ENCODE data around the gene MLST8. TPM values are rescaled to one million over a fixed set of nuclear protein-coding genes. Genes with fewer than 3 reads are reported as not detected.

Gene MLST8
- total RNA-seq, 2 experiments from 2014 or later, result 22.9 to 26.4 TPM

DNA sequence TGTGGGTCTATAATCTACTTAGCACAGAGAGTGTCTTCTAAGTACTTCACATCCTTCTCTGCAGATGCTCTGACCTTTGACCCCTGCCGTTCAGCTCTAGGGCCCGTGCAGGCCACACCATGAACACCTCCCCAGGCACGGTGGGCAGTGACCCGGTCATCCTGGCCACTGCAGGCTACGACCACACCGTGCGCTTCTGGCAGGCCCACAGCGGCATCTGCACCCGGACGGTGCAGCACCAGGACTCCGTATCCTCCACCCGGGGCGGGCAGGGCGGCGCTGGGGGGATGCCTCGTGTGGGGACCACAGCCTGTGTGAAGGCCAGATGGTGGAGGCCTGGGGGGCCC is 686 bp downstream of the MLST8 start:
- Mint-ChIP-seq H3K27me3 (no peaks in the 10 kb centered on the region), H3K27ac (peak overlapping the region; percentile 79), H3K4me3 (peak overlapping the region; percentile 76), H3K4me1 (ENCODE audit: low read depth) (peaks cover 13% of the 10 kb centered on the region), H3K9me3 (no peaks in the 10 kb centered on the region), H3K36me3 (ENCODE audit: low read depth) (peaks cover 16% of the 10 kb centered on the region)
- ChIA-PET POLR2A (interaction anchor here (0.9 to 4.8 kb wide), 11 partner anchors 9 to 1526 kb away, joined by 3 to 47 read pairs (median 4); partner anchors contain the start of genes AMDHD2, E4F1, ECI1 and PGP), CTCF (interaction anchor here (1.1 to 1.8 kb wide), 2 partner anchors 11 to 66 kb away, joined by 3 to 4 read pairs; no protein-coding TSS in a partner anchor)
- peaks cover 23% of the 10 kb centered on the region for H3K4me1 ChIP-seq (ENCODE audit: insufficient read depth, low read length)
- intact Hi-C loops (cut with DNase I, micrococcal nuclease), result loop anchor here (1.0 to 5.0 kb wide), 7 partner anchors 8 to 159 kb away; partner anchors contain the start of genes E4F1 (in 2 of the 2), ECI1 (in 2 of the 2), NTHL1 (in 1 of the 2) and PGP (in 1 of the 2)
- H3K9me3 ChIP-seq (ENCODE audit: control insufficient read depth in 1 of 2, insufficient read depth in 1 of 2, low read length in 2 of 2), result no peaks in the 10 kb centered on the region
- H3K27ac ChIP-seq (ENCODE audit: low read depth in 1 of 2, low read length in 2 of 2), result peak overlapping the region; percentile 45 to 62
- ATAC-seq (ENCODE audit: poor library complexity) (no peak), DNase-seq (no peak)
- TF ChIP-seq, protein P1, sequence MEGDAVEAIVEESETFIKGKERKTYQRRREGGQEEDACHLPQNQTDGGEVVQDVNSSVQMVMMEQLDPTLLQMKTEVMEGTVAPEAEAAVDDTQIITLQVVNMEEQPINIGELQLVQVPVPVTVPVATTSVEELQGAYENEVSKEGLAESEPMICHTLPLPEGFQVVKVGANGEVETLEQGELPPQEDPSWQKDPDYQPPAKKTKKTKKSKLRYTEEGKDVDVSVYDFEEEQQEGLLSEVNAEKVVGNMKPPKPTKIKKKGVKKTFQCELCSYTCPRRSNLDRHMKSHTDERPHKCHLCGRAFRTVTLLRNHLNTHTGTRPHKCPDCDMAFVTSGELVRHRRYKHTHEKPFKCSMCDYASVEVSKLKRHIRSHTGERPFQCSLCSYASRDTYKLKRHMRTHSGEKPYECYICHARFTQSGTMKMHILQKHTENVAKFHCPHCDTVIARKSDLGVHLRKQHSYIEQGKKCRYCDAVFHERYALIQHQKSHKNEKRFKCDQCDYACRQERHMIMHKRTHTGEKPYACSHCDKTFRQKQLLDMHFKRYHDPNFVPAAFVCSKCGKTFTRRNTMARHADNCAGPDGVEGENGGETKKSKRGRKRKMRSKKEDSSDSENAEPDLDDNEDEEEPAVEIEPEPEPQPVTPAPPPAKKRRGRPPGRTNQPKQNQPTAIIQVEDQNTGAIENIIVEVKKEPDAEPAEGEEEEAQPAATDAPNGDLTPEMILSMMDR (IDR thresholded peaks at IDR 0.05), result peak; percentile 2
- H3K36me3 ChIP-seq (ENCODE audit: insufficient read depth, low read length), result peaks cover 32% of the 10 kb centered on the region
- H3K4me3 ChIP-seq (ENCODE audit: low read length), result peak overlapping the region; percentile 59
- no peaks in the 10 kb centered on the region for H3K27me3 ChIP-seq (ENCODE audit: control insufficient read depth in 1 of 2, insufficient read depth in 2 of 2, low read length in 2 of 2)

DNA sequence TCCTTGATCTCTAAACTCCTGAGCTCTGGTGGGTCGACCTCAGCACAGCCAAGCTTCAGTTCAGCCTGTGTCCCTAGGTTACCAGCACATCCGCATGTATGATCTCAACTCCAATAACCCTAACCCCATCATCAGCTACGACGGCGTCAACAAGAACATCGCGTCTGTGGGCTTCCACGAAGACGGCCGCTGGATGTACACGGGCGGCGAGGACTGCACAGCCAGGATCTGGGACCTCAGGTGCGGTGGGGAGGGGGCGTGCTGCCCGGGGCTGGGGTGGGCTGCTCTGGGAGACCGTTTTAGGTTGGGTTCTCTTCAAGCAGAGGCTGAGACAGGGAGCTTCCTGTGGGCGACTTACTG is 1.1 kb downstream of the MLST8 start:
- H3K4me3 Mint-ChIP-seq, result peak overlapping the region; percentile 76
- H3K27ac ChIP-seq (ENCODE audit: low read depth in 1 of 2, low read length in 2 of 2), result no peak overlapping the region
- H3K4me1 Mint-ChIP-seq (ENCODE audit: low read depth), result peaks cover 13% of the 10 kb centered on the region
- intact Hi-C loops (cut with DNase I, micrococcal nuclease), result loop anchor here (1.0 to 5.0 kb wide), 3 partner anchors 8 to 159 kb away; partner anchors contain the start of genes ECI1 (in 1 of the 2), NTHL1 (in 1 of the 2), PGP (in 1 of the 2) and TSC2 (in 1 of the 2)
- no peak for ATAC-seq (ENCODE audit: poor library complexity)
- H3K36me3 ChIP-seq (ENCODE audit: insufficient read depth, low read length), result peaks cover 32% of the 10 kb centered on the region
- H3K27me3 Mint-ChIP-seq, result no peaks in the 10 kb centered on the region
- DNase-seq, result no peak
- peaks cover 16% of the 10 kb centered on the region for H3K36me3 Mint-ChIP-seq (ENCODE audit: low read depth)
- CTCF ChIA-PET, result interaction anchor here (1.8 kb wide), 1 partner anchor 11 kb away, joined by 4 read pairs; no protein-coding TSS in a partner anchor
- POLR2A ChIA-PET, result interaction anchor here (0.6 to 4.8 kb wide), 5 partner anchors 8 to 1571 kb away, joined by 3 to 47 read pairs (median 4); partner anchors contain the start of genes E4F1, METTL26, PGP and TEDC2
- TF ChIP-seq, protein P1 (IDR thresholded peaks at IDR 0.05), result no peak
- H3K9me3 ChIP-seq (ENCODE audit: control insufficient read depth in 1 of 2, insufficient read depth in 1 of 2, low read length in 2 of 2), result no peaks in the 10 kb centered on the region
- peaks cover 23% of the 10 kb centered on the region for H3K4me1 ChIP-seq (ENCODE audit: insufficient read depth, low read length)
- H3K9me3 Mint-ChIP-seq, result no peaks in the 10 kb centered on the region
- peak overlapping the region; percentile 59 for H3K4me3 ChIP-seq (ENCODE audit: low read length)
- no peaks in the 10 kb centered on the region for H3K27me3 ChIP-seq (ENCODE audit: control insufficient read depth in 1 of 2, insufficient read depth in 2 of 2, low read length in 2 of 2)
- H3K27ac Mint-ChIP-seq, result peak overlapping the region; percentile 79

DNA sequence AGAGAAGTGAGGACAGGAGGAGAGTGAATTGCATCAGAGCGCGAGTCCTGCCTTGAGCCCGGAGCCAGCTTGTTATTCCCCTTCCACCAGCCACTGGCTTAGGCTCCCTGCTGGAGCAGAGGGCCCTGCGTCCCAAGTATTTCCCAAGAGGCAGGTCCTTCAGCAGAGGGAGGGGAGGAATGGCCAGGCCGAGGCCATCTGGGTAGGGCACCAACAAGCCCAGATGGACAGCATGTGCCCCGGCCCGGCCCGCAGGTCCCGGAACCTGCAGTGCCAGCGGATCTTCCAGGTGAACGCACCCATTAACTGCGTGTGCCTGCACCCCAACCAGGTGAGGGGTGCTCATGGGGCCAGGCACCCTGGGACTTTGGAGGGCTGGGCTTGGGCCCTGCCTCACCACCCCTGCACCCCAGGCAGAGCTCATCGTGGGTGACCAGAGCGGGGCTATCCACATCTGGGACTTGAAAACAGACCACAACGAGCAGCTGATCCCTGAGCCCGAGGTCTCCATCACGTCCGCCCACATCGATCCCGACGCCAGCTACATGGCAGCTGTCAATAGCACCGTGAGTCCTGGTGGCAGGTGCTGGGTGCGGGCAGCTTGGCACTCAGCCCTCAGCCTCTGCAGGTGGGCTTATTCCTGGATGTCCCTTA is 1.7 kb downstream of the MLST8 start:
- H3K9me3 Mint-ChIP-seq, result no peaks in the 10 kb centered on the region
- H3K4me1 Mint-ChIP-seq (ENCODE audit: low read depth), result peaks cover 13% of the 10 kb centered on the region
- ChIA-PET POLR2A (interaction anchor here (0.6 to 4.8 kb wide), 4 partner anchors 8 to 1571 kb away, joined by 3 to 47 read pairs (median 4); partner anchors contain the start of genes E4F1, METTL26, PGP and TEDC2), CTCF (interaction anchor here (1.8 kb wide), 1 partner anchor 12 kb away, joined by 4 read pairs; no protein-coding TSS in a partner anchor)
- no peaks in the 10 kb centered on the region for H3K27me3 Mint-ChIP-seq
- TF ChIP-seq, protein P1 (IDR thresholded peaks at IDR 0.05), result no peak
- peaks cover 16% of the 10 kb centered on the region for H3K36me3 Mint-ChIP-seq (ENCODE audit: low read depth)
- no peak overlapping the region for H3K27ac ChIP-seq (ENCODE audit: low read depth in 1 of 2, low read length in 2 of 2)
- H3K27me3 ChIP-seq (ENCODE audit: control insufficient read depth in 1 of 2, insufficient read depth in 2 of 2, low read length in 2 of 2), result no peaks in the 10 kb centered on the region
- peak overlapping the region; percentile 42 for H3K27ac Mint-ChIP-seq
- DNase-seq (no peak), ATAC-seq (ENCODE audit: poor library complexity) (no peak)
- no peak overlapping the region for H3K4me3 ChIP-seq (ENCODE audit: low read length)
- intact Hi-C loops (cut with DNase I, micrococcal nuclease), result loop anchor here (1.0 to 5.0 kb wide), 3 partner anchors 7 to 160 kb away; partner anchors contain the start of genes ECI1 (in 1 of the 2), NTHL1 (in 1 of the 2), PGP (in 1 of the 2) and TSC2 (in 1 of the 2)
- H3K4me1 ChIP-seq (ENCODE audit: insufficient read depth, low read length), result peaks cover 23% of the 10 kb centered on the region
- H3K9me3 ChIP-seq (ENCODE audit: control insufficient read depth in 1 of 2, insufficient read depth in 1 of 2, low read length in 2 of 2), result no peaks in the 10 kb centered on the region
- peak overlapping the region; percentile 76 for H3K4me3 Mint-ChIP-seq
- peaks cover 32% of the 10 kb centered on the region for H3K36me3 ChIP-seq (ENCODE audit: insufficient read depth, low read length)
